RKO (cell line): ENCODE measurements around the gene NUDC.

ENCODE experiments used
- DNase-seq: peaks from one replicate; pipeline ENCODE4 v3.0.0-alpha.2; 2016; ENCODE audit warnings: low spot score

Gene NUDC

GRCh38 chr1:26951216-26951615 lies 29.7 kb downstream of the NUDC start:
- no peak for DNase-seq

DNA sequence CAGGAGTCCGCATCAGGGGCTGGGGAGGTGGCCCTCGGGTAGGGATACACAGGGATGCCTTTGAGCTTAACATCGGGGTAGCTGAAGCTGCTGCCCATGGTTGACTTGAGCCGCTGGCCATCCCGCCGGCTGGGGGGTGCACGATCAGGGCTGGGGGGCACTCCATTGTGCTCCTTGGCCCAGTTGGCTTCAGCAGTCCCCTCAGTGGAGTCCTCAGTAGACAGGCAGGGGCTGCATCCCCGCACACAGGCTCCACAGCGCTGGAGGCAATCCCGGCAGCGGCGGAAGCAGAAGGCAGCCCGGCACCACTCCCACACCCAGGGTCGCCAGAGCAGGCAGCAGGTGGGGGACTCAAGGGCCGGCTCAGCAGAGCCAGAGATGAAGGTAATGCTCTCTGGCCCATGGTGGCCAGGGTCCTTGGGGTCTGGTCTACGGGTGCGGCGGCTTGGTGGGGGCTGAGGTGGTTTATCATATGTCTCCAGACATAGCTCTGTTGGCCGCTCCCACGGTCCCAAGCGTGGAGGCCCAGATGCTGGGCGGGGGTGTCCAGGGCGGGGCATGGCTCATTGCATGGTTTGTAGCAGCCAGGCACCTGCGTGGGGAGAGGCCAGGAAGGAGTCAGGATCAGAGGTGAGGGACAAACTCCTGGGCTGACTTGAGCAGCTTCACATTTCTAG lies 30.4 kb downstream of the NUDC start:
- DNase-seq, result no peak

- DNase-seq, result no peak
Observed at GRCh38 chr1:26953374-26953773, 31.8 kb downstream of the NUDC start.

- no peak for DNase-seq
Observed at GRCh38 chr1:26956321-26956720, 34.8 kb downstream of the NUDC start.

DNA sequence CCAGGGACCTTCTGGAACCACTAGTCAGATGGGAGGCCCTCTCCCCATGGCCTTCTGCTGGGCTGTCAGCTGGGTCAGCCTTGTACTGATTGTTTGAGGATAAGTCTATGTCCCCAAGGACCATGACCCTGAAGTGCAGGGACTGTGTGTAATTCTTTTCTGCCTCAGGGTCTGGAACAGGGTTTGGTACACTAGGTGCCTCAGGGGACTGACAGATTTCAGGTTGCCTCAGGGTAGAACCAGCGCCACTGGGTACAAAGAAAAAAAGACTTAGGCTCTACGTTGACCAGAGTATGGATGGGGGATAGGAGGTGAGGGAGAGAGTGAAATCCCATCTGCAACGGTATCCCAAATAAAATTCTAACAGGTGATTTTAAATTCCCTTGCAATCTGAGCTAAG lies 35.8 kb downstream of the NUDC start:
- DNase-seq, result no peak

- no peak for DNase-seq
Observed at GRCh38 chr1:26959270-26959669, 37.7 kb downstream of the NUDC start.

DNA sequence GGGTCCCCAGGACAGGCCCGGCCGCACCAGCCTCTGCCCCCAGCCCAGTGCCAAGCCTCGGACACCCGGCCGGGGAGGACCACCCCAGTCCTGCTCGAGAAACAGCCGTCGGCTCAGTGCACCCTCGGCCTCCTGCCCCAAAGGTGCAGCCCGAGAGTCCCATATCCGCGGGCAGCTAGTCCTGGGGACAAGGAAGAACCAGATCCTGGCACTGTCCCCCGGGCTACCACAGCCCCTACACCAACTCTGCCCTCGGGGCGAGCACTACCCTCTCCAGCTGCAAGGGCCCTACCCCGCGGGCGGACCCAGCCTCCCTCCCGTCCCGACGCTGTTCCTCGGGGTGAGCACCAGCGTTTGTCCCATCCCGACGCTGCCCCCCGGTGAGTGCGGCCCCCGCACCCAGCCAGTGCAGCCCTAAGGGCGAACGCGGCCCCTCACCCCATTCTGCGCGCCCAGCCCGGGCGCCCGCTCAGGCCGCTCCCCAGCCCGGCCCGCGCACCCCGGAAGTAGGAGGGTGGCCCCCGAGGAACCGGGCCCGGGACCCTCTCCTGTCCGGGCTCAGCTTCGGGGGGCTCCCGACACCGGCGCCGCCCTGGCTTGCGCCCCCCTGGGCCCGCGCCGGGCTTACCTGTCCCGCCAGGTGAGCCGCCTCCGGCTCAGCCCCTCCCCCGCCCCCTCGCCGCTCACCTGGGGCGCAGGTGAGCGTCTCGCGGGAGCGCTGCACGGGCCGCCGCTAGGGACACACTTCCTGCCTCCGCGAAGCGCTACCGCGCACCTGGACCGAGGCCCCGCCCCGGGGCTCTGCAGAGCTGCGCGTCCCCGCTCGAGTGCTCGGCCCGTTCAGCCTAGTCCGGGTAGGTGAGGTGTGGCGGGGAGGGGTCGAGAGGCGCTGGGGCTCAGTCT lies 38.4 kb downstream of the NUDC start, which contains the start of gene KDF1:
Gene KDF1 (minus strand): TSS at position 747 of the 903 bp plus-strand sequence. CDS start 8,088 bp downstream, outside the sequence.
- no peak for DNase-seq

DNA sequence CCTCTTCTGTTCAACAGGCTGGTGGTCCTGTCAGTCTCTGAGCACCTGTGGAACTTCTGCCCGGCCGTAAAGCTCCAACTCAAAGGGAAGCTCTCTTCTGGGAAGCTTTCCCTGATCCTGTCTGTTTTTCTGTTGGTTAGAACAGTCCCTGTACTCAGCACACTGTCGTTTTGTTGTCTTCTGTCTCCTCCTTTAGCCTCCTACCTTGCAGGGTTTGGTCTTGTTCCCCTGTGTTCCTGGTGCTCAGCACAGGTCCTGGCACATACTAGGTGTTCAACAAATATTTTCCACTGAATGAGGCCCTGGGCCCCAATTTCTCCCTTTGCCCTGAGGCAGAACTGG lies 39.1 kb downstream of the NUDC start:
- DNase-seq, result no peak

DNA sequence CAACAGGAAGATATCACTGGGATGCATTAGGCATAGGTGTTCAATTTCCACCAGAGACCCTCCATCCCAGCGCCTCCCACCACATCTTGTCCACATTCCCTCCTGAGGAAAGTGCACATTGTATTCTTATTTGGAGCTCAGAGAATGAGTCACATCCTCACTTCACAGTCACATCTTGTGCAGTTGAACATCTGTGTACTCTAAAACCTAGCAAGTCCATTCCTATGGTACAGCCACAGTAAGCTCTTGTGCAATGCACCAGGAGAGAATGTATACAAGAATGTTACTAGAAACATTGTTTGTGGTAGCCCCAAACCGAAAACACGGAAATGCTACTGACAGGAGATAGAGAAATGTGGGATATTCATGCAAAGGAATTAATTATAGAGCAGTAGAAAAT lies 40.3 kb downstream of the NUDC start:
- DNase-seq, result peak; percentile 79

DNA sequence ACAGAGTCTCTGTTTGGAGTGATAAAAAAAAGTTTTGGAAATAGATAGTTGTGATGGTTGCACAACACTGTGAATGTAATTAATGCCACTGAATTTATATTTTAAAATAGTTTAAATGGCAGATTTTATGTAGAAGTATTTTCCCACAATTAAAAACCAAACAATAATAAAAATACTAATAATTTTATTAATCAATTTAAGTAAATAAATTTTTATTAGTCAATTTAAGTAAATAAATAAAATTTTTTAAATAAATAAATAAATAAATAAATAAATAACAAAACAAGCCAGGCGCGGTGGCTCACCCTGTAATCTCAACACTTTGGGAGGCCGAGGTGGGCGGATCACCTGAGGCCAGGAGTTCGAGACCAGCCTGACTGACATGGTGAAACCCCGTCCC lies 43.7 kb downstream of the NUDC start:
- DNase-seq, result no peak

DNA sequence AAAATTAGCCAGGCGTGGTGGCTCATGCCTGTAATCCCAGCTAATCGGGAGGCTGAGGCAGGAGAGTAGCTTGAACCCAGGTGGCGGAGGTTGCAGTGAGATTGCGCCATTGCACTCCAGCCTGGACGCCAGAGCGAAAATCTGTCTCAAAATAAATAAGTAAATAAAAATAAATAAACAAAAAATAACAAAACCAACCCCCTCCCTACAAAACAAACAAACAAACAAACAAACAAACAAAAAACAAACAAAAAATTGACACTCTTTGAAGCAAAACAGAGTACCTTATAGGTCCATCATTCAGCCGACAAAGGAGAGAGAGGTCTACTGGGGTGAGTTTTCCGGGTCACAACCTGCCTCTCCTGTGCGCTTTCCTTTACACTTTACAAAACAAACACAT lies 44.1 kb downstream of the NUDC start:
- DNase-seq, result no peak

DNA sequence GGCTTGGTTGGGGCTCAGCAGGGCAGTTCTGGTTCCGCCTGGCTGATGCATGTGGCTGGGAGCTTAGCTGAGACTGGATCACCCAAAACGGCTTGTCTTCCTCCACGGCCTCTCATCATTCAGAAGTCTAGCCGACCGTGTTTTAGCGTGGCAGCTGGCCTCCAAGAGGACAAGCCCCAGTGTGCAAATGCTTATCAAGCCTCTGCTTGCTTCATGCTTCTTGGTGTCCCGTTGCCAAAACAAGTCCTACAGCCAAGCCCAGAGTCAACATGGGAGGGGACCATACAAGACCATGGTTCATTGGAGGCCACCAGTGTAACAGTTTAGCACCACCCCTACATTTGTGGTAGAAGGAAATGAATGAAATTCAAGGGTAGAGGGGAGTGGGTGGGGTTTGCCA lies 49.3 kb downstream of the NUDC start:
- no peak for DNase-seq

DNA sequence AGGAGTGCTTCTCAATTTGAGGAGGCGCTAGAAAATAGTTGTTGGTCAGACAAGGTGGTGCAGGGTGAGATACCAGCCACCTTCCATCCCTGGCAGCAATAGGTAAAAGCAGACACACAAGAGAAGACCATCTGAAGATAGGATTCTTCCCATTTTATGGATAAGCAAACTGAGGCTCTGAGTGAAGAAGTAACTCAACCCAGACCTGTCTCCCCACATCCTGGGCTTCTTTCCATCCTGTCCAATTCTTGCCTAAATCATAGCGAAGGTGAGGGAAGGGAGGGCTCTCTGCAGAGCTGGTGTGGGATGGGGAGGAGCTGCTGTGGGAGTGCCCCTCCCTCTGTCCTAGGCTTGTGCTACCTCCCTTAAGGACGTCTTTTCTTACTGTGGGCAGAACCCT lies 50.0 kb downstream of the NUDC start:
- DNase-seq, result no peak

- DNase-seq, result no peak
Observed at GRCh38 chr1:26972390-26972789, 50.8 kb downstream of the NUDC start.

DNA sequence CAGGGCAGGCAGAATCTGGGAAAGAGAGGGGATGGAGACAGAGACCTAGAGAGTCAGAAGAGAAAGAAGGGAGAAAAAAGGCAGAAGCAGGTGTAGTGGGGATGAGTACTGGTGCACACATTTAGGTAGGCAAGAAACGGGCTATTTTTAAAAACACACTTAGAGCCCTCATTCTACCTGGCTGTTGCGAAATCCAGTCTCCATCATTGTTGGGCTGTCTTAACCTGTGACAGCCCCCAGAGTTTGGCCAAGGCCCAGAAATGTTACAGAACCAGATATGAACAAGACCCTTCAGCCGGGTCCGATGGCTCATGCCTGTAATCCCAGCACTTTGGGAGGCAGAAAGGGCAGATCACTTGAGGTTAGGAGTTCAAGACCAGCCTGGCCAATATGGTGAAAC lies 51.3 kb downstream of the NUDC start:
- no peak for DNase-seq

DNA sequence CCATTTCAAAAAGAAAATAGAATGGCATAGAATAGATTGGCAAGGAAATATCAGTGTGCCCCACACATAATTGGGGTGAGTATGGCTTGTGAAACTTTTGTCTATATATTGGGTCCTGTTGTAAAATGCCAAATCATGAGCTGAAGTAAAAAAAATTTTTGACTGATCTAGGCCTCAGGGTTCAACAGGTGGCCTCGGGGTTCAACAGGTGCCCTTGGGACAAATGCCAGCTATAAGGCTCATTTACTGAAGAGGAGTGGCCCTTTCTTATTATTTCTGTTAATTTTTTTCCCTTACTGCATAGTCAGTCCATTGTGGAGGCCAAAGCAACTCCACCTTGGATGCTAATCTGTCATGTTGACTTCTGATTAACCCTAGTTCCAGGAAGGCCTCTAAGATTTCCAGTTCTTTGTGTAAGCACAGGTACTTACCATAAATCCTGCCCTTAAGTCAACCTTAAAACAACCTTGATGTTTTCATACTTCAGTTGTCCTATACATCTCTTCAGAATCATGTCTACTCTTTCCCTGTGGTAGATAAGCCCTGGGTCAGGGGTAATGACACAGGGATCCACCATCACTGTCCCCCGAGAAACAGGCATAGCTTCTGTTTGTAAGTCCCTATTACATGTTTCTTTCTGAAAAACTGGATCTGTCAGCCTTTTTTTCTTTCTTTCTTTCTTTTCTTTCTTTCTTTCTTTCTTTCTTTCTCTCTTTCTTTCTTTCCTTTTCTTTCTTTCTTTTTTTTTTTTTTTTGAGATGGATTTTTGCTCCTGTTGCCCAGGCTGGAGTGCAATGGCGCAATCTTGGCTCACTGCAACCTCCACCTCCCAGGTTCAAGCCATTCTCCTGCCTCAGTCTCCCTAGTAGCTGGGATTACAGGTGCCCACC lies 55.3 kb downstream of the NUDC start:
- no peak for DNase-seq

GRCh38 chr1:26978901-26979300 lies 57.4 kb downstream of the NUDC start:
- no peak for DNase-seq

- DNase-seq, result no peak
Observed at GRCh38 chr1:26981146-26981846, 59.8 kb downstream of the NUDC start.

GRCh38 chr1:26983863-26984262 lies 62.3 kb downstream of the NUDC start:
- no peak for DNase-seq

GRCh38 chr1:26984291-26984690 lies 62.7 kb downstream of the NUDC start:
- DNase-seq, result no peak

GRCh38 chr1:26986658-26987057 lies 65.1 kb downstream of the NUDC start:
- no peak for DNase-seq
